Measurements from ENCODE around the gene HK1. TPM values are rescaled to one million over a fixed set of nuclear protein-coding genes. Genes with fewer than 3 reads are reported as not detected.

The HK1 gene
- total RNA-seq, 4 donors from 2014 or later: 92.5 to 216 (median 126) TPM

DNA sequence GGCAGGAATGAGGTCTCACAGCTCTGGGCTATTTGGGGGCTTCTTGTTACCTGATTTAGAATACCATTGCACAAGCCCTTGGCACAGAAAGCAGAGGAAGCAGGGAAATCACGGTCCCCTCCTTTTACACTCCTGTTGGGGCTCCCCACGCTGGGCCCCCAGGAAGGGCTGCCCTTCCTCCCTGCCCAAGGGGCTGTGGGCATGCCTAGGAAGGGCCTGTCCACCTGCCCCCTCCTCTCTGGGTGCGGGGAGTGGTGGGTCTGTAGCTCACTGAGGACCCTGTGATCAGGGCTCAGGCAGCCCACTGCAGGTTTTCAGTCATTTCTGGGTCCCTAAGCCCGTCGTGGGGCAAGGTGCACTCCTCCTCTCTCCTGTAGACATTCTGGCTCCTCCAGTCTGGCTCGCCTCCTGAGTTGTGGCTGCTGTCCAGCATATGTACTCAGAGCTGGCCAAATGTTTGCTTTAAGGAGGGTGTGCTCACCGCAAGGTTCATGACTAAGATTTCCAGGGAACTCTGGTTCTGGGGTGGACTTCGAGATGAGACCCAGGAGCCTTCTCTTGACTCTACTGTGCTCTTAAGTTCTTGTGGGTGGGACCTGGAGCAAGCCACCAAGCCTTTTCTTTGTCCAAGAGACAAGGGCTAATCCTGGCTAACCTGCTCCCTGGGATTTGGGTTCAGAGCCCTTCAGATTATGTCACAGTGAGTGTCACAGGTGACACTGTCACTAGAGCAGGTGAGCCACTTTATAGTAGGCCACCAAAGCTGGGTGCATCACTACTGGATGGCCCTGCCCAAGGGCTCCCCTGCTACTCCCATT, 82.4 kb downstream of the HK1 start:
- Histone ChIP-seq H3K4me3 (no peak overlapping the region), H3K4me1 (peaks cover 8 to 79% (median 23%) of the 10 kb centered on the region in 3 donors), H3K36me3 (peaks cover 0 to 25% of the 10 kb centered on the region in 2 donors), H3K27ac (peak overlapping the region; percentile 78 to 92 (median 85)), H3K27me3 (no peaks in the 10 kb centered on the region), H3K9me3 (no peaks in the 10 kb centered on the region)
- no peak for TF ChIP-seq EP300 (IDR thresholded peaks at IDR 0.05)
- TF ChIP-seq POLR2AphosphoS5 (IDR thresholded peaks at IDR 0.05): peak; percentile 79
- ATAC-seq: peak; percentile 91
- WGBS, 2 donors (ENCODE audit: low coverage in 1 of 2): no CpG with 5 or more reads among the region's 8 CpGs

DNA sequence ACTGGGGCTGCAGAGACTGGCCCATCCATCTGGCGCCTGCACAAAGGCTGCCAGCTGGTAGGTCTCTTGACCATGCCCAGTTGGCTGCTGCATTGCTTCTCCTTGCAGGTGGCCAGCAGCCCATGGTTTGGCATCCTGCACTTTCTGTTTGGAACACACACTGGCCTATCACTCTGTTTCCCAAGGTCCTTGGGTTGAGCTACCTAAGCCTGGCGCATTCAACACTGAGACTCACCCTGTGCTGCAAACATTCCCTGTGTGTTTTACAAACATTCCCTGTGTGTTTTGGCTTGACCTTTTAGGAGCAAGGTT, 83.0 kb downstream of the HK1 start:
- WGBS, 2 donors (ENCODE audit: low coverage in 1 of 2): 100% methylated on average over 1 of the region's 2 CpGs
- Histone ChIP-seq H3K36me3 (peaks cover 0 to 30% of the 10 kb centered on the region in 2 donors), H3K4me1 (peaks cover 8 to 79% (median 23%) of the 10 kb centered on the region in 3 donors), H3K27me3 (no peaks in the 10 kb centered on the region), H3K27ac (peak overlapping the region; percentile 34 to 92 (median 85)), H3K9me3 (no peaks in the 10 kb centered on the region), H3K4me3 (no peak overlapping the region)
- TF ChIP-seq, protein P1, sequence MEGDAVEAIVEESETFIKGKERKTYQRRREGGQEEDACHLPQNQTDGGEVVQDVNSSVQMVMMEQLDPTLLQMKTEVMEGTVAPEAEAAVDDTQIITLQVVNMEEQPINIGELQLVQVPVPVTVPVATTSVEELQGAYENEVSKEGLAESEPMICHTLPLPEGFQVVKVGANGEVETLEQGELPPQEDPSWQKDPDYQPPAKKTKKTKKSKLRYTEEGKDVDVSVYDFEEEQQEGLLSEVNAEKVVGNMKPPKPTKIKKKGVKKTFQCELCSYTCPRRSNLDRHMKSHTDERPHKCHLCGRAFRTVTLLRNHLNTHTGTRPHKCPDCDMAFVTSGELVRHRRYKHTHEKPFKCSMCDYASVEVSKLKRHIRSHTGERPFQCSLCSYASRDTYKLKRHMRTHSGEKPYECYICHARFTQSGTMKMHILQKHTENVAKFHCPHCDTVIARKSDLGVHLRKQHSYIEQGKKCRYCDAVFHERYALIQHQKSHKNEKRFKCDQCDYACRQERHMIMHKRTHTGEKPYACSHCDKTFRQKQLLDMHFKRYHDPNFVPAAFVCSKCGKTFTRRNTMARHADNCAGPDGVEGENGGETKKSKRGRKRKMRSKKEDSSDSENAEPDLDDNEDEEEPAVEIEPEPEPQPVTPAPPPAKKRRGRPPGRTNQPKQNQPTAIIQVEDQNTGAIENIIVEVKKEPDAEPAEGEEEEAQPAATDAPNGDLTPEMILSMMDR (IDR thresholded peaks at IDR 0.05): no peak
- TF ChIP-seq EP300 (IDR thresholded peaks at IDR 0.05) (no peak), POLR2A (IDR thresholded peaks at IDR 0.05) (no peak), POLR2AphosphoS5 (IDR thresholded peaks at IDR 0.05) (no peak)
- no peak for ATAC-seq

DNA sequence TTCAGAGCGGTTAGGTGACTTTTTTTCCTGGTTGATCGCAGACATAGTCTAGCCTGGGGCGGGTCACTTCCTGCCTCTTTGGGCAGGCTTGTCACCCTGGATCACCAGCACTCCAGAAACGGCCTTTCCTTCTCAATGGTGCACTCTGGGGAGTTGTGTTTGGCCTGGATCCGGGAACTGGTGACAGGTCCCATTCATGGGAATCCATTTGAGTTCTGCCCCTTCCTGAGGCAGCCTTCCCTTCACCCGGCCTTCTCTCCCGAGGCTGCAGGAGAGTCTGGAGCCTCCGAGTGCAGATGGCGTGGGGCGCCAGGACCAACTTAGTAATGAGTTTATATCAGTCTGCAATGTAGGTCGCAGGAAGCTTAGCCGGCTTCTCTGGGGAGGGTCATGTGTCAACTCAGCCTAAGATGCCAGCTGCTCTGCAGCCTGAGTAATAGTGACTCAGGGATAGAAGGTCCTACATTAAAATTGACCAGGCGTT, 84.2 kb downstream of the HK1 start:
- 50 to 73% methylated on average over 3 to 8 of the region's 13 CpGs for WGBS, 2 donors (ENCODE audit: low coverage in 1 of 2)
- H3K27ac ChIP-seq: peak overlapping the region in 3 of 4 donors; percentile 35 to 86 (median 84)
- no peaks in the 10 kb centered on the region for H3K27me3 ChIP-seq
- ATAC-seq: peak; percentile 26
- no peaks in the 10 kb centered on the region for H3K9me3 ChIP-seq
- peaks cover 8 to 88% (median 23%) of the 10 kb centered on the region in 3 donors for H3K4me1 ChIP-seq
- no peak for TF ChIP-seq EP300 (IDR thresholded peaks at IDR 0.05)
- TF ChIP-seq POLR2A (IDR thresholded peaks at IDR 0.05): no peak
- TF ChIP-seq, protein P1 (IDR thresholded peaks at IDR 0.05): no peak
- TF ChIP-seq POLR2AphosphoS5 (IDR thresholded peaks at IDR 0.05): peak; percentile 33
- no peak overlapping the region for H3K4me3 ChIP-seq
- H3K36me3 ChIP-seq: peaks cover 0 to 42% of the 10 kb centered on the region in 2 donors

DNA sequence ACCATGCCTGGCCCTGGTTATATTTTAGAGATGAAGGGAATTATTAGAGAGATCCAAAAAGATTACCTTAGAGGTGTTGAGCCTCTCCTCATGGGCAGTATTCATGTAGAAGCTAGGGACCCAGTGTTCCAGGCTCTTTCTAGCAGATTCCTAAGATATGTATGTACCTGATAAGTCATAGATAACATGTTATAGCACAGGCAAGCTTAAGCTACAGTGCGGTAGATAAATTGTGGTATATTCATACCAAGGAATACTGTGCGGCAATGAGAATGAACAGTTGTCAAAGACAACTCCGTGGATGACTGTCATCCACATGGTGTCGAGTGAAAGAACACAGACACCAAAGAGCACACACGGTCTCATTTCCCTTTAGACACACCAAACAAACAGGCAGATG, 85.4 kb downstream of the HK1 start:
- ATAC-seq: no peak
- peak overlapping the region in 3 of 4 donors; percentile 35 to 86 (median 84) for H3K27ac ChIP-seq
- no peak overlapping the region for H3K4me3 ChIP-seq
- H3K9me3 ChIP-seq: no peaks in the 10 kb centered on the region
- 75 to 84% methylated on average over 4 to 5 of the region's 5 CpGs for WGBS, 2 donors (ENCODE audit: low coverage in 1 of 2)
- peaks cover 0 to 53% of the 10 kb centered on the region in 2 donors for H3K36me3 ChIP-seq
- TF ChIP-seq POLR2AphosphoS5 (IDR thresholded peaks at IDR 0.05) (no peak), POLR2A (IDR thresholded peaks at IDR 0.05) (no peak), EP300 (IDR thresholded peaks at IDR 0.05) (no peak)
- TF ChIP-seq, protein P1 (IDR thresholded peaks at IDR 0.05): no peak
- no peaks in the 10 kb centered on the region for H3K27me3 ChIP-seq
- H3K4me1 ChIP-seq: peaks cover 8 to 77% (median 23%) of the 10 kb centered on the region in 3 donors

DNA sequence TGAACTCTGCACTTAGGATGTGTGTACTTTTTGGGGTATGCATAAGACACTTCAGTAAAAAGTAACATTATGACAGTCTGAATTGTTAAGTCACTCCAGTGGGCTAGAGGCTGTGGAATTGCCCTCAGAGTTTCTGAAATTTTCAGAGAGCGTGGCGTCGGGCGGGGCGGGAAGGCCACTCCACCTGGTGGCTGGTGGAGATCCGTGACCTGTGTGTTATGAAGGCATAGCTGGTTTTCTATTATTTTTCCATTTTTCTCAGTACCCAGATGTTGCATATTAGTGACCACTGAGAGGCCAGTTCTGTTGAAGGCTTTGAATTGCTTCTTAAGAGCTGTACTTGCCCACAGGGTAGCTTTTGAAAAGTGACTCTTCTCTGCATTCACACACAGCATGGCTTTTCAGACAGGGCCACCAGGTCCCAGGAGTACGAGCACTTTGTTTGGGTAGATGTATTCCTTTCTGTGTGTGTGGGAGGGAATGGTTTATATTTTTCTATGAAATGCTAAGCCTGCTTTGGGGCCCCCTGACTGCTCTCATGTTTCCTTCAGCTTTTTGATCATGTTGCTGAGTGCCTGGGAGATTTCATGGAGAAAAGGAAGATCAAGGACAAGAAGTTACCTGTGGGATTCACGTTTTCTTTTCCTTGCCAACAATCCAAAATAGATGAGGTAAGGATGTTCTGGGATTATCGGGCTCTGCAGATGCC, 86.1 kb downstream of the HK1 start:
- Histone ChIP-seq H3K9me3 (no peaks in the 10 kb centered on the region), H3K36me3 (peaks cover 0 to 61% of the 10 kb centered on the region in 2 donors), H3K27ac (peak overlapping the region in 2 of 4 donors; percentile 11 to 86), H3K4me3 (no peak overlapping the region), H3K4me1 (peaks cover 8 to 70% (median 22%) of the 10 kb centered on the region in 3 donors), H3K27me3 (no peaks in the 10 kb centered on the region)
- TF ChIP-seq, protein P1 (IDR thresholded peaks at IDR 0.05): no peak
- no peak for TF ChIP-seq POLR2A (IDR thresholded peaks at IDR 0.05)
- no peak for TF ChIP-seq POLR2AphosphoS5 (IDR thresholded peaks at IDR 0.05)
- no peak for TF ChIP-seq EP300 (IDR thresholded peaks at IDR 0.05)
- 67 to 83% methylated on average over 9 of the region's 9 CpGs for WGBS, 2 donors (ENCODE audit: low coverage in 1 of 2)
- no peak for ATAC-seq

Measured in gastroesophageal sphincter (tissue), 4 donors.